ENCODE data around the gene TINAGL1.
"Not testable (repeated sequence)": the region's sequence is repeated elsewhere in the genome, so short reads cannot be mapped to it uniquely, and the experiment has no call there.

TINAGL1 gene

DNA sequence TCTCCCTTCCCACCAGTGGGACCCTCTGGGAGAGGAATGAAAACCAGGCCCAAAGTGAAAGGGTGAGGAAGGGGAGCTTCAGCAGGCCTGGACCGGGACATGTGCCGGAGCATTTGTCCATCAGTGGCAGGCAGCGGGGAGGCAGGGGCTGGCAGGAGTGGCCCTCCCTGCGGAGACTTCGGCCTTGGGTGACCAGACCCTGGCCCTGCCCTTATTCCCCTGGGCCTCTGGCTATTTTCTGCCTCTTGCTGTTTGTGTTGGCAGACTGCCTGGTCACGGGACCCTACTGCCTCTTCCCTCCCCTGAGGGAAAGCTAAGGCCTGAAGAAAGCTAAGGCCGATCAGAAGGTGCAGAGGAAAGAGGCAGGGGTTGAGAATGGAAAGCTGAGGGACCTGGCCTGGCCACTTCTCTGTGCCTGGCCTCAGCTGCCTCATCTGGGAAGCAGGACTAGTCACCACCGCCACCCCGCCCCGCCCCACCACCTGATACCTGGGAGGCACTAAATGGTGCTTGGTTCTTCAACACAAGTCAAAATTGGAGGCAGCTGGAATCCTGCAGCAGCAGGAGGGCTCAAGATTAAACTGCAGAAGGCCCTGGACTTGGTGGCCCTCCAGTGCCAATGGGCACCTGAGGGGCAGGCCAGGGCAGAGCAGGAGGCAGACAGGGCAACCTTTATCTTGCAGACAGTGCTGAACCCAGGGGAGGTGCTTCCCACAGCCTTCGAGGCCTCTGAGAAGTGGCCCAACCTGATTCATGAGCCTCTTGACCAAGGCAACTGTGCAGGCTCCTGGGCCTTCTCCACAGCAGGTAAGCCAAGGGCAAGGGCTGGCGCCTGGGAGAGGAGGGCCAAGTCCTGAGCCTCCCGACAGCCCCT, 7.9 kb downstream of the TINAGL1 start:
- DNase-seq = no peak

DNA sequence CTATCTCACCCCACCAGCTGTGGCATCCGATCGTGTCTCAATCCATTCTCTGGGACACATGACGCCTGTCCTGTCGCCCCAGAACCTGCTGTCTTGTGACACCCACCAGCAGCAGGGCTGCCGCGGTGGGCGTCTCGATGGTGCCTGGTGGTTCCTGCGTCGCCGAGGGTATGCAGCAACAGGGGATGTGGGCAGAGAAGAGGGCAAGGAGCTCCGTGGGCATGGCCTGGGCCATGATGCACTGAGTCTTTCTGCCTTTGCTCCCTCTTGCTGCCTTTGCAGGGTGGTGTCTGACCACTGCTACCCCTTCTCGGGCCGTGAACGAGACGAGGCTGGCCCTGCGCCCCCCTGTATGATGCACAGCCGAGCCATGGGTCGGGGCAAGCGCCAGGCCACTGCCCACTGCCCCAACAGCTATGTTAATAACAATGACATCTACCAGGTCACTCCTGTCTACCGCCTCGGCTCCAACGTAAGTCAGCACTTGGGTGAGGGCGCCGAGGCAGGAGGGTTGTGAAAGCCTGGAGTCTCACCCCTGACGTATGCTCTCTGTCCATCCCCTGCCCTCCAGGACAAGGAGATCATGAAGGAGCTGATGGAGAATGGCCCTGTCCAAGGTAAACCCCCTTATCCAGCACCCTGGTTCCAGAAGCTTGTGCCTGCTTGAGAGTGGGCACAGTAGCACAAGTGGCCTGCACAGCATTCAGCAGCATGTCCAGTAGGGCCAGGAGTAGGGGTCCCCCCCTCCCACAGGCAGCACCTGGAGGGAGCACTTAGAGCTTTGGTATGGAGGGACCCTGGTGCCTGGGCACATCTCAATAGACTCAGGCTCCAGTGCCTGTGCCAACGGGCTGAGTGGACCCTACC, 8.8 kb downstream of the TINAGL1 start:
- DNase-seq = no peak

DNA sequence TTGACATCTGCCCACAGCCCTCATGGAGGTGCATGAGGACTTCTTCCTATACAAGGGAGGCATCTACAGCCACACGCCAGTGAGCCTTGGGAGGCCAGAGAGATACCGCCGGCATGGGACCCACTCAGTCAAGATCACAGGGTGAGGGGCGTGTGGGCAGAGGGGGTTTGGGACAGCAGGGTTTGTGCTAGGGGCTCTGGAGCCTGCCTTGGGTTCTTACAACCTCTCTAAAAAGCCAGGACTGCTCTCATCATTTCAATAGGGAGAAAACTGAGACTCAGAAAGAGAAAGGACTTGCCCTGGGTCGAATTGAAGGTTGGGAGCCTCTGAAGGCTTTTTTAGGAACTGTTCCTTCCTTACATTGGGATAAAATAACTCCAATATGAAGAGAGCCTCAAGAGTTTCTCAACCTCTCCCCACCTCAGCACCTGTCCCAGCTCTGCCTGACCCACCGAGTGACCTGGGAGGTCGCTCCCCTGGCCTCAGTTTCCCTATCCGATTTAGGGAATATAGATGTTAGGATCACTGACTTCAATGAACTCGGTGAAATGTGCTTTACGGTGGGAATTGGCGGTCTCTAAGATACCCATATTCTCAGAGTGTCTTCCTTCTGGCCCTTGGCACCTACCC, 9.5 kb downstream of the TINAGL1 start:
- DNase-seq = no peak

DNA sequence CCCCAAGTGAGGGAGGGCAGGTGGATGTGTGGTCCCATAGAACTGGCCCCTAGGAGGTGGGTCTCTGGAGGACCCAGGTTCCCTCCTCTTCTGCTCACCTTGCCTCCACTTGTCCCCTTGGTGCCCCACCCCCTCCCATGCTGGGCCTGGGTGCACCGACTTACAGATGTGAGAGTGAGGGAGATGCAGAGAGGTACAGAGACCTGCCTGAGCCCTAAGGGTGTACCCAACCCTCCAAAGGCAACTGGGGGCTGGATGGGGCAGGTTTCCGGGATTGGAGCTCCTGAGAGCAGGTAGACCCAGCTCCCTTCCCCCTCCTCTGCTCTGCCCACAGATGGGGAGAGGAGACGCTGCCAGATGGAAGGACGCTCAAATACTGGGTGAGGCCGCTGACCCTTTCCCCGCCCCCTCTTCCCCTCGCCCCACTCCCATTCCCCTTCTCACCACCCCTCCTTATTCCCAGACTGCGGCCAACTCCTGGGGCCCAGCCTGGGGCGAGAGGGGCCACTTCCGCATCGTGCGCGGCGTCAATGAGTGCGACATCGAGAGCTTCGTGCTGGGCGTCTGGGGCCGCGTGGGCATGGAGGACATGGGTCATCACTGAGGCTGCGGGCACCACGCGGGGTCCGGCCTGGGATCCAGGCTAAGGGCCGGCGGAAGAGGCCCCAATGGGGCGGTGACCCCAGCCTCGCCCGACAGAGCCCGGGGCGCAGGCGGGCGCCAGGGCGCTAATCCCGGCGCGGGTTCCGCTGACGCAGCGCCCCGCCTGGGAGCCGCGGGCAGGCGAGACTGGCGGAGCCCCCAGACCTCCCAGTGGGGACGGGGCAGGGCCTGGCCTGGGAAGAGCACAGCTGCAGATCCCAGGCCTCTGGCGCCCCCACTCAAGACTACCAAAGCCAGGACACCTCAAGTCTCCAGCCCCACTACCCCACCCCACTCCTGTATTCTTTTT, 10.3 kb downstream of the TINAGL1 start:
- DNase-seq = no peak

DNA sequence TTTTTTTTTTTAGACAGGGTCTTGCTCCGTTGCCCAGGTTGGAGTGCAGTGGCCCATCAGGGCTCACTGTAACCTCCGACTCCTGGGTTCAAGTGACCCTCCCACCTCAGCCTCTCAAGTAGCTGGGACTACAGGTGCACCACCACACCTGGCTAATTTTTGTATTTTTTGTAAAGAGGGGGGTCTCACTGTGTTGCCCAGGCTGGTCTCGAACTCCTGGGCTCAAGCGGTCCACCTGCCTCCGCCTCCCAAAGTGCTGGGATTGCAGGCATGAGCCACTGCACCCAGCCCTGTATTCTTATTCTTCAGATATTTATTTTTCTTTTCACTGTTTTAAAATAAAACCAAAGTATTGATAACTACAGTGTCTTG, 11.0 kb downstream of the TINAGL1 start:
- not testable (repeated sequence) for DNase-seq

DNA sequence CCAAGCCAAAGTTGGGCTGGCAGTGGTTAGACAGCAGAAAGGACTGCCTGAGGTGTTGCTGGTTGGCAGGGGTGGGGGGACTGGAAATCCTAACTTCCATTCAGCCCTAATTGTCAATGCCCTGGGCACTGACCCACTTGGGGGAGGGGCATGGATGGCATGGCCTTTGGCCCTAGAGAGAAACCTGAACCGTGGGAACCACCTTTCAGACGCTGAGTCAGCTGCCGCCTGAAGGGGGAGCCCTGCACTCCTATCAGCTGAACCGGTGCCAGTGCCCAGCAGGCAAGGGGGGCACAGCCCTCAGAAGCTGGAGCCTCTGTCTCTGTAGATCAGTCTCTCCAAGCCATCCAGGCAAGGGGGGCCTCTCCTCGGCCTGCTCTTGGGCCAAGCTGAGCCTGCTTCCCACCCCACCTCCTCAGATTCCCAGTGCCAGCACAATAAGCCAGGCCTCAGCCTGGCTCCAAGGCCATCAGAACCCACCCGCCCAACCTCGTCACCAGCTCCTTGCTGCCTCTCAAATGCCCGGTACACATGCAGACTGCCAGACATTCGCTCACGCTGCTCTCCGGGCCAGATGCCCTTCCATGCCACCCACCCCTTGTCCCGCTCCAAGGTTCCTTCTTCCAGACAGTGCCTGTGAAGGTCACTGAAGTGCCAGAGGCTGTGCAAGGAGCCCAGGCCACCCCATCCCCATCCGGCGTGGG, 11.6 kb downstream of the TINAGL1 start:
- peak in 1 of 2 experiments; percentile 52 for DNase-seq

DNA sequence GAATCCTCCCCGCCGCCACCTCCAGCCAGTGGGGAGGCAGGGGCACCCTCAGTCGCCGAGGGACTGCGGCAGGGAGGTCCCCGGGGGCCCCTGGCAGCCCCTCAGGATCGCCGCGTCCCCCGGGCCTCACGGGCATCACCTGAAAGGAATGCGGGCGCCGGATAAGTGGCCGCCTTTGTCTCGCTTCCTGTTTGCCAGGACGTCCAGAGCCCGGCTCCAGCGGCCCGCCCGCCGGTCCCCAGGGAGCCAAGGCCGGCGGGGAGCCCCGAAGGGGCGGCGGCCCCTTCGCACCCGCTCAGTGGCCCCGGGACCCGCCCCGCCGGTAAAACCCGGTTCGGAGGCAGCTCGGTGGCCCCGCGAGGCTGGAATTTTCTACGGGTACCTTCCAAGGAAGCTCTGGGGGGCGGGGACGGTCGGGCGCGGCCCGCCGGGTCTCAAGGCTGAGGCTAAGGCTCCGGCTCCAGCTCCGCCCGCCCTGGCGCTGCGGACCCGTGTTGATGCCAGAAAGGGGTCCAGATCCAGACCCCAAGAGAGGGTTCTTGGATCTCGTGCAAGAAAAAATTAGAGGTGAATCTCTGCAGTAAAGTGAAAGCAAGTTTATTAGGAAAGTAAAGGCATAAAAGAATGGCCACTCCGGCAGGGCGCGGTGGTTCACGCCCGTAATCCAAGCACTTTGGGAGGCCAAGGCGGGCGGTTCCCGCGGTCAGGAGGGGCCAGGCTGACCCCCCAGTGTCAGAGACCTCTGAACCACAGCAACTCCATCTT, 12.6 kb downstream of the TINAGL1 start:
- no peak for DNase-seq

DNA sequence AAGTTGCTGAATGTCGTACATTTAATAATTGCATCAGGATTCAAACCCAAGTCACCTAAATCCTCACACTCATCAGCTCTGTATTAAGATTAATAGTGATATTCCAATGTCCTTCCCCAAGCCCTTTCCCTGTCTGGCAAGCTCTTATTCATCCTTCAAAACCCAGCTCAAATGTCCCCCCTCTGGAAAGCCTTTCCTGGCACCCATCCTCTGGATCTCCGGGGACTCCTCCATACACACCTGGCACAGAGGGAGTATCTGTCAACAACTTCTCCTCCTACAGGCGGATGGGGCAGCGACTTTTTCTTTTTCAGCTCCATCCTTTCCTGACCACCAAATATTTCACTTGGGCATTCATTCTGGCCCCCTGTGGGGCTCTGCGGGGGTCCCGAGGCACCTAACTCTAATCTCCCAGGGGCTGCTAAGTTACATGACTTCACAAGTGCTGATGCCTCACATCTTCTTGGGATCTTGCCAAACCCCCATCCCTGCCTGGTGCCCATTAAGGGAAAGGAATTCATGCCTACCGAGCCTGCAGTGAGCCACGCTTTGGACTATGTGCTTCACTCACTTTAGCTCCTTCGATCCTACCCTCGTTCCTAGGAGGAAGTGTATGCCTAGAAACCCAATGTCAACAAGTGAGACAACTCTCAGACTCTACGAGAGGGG, 15.2 kb downstream of the TINAGL1 start:
- no peak for DNase-seq

DNA sequence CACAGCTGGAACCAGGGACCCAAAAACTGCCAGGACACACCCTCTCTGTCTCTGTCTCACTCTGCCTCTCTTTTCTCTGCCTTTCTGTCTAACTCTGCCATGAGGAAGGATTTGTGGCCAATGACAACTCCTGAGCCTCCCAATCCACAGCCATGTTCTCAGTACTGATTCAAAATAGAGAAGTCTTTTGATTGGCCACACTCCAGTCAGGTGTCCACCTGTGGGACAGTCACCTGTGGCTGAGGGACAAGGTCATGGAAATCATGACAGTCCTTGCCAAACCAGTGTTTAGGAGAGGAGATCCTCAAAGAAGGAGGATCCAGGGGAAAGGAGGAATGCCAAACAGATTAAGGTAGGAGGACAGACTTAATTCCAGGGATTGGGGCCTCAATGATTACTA, 15.8 kb downstream of the TINAGL1 start:
- no peak for DNase-seq

DNA sequence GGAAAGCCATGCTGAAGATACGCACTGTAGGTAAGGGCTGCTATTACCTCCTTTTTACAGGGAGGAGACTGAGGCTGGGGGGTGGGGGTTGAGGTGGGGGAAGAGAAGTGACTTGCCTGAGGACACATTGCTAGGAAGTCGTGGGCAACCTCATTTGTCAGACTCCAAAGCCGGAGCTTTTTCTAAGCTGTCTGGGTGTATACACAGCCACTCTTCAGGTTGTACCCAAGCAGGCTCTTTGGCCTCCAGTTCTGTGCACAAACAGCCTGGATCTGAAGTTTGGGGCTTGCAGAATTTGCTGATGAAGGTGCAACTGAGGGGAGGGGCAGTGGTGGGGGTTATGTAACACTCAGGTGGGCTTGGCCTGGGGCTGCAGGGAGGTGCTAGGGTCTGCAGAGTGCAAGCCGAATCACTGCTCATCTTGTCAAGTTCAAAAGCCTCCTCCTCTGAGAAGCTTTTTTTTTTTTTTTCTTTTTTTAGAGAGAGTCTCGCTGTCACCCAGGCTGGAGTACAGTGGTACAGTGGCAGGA, 16.9 kb downstream of the TINAGL1 start:
- DNase-seq = no peak

DNA sequence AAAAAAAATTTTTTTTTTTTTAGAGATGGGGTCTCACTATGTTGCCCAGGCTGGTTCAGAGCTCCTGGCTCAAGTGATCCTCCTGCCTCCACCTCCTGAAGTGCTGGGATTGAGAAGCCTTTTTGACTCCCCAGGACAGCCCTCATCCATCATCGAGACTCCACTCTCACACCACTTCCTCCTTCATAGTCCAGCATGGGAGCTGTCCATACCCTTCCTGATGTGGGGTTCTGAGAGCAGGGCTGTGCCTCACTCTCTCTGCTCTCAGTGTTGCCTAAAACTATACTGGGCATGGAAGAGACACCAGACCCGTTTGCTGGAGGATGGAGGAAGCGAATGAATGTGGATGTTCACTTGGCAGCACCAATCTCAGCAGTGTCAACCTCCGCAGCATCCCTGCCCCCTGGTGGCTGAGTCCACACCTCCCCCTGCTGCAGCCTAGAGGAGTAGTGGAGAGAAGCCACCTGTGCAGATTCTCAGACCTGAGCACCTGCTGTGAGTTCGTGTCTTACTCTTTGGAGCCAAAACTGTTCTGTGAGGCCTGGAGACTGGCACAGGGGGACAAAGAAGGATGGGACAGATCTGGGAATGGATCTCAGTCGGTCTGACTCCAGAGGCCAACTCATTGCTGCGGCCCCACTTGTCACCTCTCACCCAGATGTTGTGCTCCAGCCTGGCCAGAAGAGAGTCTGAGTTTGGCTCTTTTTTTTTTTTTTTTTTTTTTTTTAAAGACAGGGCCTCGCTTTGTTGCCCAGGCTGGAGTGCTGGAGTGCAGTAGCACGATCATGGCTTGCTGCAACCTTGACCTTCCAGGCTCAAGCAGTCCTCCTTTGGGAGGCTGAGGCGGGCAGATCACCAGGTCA, 17.7 kb downstream of the TINAGL1 start:
- peak; percentile 19 to 51 for DNase-seq

DNA sequence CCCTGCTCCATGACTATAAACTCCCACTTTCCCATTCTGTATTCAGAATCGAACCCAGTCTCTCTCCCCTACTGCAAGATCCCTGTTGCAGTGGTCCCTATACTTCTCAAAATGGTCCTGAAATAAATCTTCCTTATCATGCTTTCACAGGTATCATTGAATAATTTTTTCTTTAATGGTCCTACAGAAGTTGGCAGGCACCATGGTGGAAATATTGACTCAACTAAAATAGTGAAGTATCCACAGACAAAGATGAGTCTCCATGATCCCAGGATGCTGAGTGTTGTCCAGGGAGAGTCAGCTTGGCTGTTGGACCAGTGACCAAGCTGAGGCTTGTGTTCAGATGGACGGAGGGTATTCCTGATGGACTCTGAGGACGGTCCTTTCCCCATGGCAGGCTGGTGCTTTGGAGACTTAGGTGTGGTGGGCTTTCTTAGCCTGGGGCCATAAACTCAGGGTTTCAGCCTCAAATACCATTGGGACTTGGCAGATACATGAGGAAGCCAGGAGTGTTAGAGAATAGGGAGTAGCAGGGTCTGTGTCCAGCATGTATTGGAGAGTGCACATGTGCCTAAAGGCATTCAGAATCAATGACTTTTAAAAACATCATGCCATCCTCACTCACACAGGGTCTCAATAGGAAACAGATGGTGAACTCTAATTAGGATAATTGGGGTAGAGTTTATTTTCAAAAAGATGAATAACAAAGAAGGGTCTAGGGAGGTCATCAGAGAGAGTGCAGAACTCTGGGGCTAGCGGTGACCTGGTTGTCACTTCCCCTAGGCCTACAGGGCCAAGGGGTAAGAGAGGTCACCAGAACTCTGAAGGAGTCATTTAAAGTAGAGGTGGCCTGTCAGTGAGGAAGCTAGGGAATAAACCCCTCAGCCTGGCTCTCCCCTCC, 19.8 kb downstream of the TINAGL1 start:
- DNase-seq = peak; percentile 16 to 49

DNA sequence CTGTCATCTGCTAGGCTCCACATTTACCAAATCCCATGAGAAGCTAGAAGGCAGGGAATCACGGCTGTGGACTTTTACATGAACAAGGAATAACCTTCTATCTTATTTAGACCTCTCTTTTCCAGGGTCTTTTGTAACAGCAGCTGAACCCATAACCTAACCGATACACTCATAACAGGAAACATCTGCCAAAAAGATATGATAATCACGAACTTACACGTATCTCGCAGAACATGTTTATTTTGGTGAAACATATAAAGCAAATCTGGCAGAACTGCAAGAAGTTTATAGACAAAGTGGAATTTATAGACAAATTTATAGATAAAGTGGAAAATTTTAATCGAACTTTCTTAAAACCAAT, 20.4 kb downstream of the TINAGL1 start:
- no peak for DNase-seq

DNA sequence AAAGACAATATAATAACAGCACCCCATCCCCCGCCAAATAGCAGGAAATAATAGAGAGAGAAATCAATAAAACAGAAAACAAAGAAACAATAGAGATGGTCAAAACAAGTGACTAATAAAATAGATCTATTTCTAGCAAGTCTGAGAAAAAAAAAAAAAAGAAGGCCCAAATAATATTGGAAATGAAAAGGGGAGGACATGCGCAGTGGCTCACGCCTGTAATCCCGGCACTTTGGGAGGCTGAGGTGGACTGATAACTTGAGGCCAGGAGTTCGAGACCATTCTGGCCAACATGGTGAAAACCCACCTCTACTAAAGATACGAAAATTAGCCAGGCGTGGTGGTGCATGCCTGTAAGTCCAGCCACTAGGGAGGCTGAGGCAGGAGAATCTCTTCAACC, 22.7 kb downstream of the TINAGL1 start:
- DNase-seq = no peak

DNA sequence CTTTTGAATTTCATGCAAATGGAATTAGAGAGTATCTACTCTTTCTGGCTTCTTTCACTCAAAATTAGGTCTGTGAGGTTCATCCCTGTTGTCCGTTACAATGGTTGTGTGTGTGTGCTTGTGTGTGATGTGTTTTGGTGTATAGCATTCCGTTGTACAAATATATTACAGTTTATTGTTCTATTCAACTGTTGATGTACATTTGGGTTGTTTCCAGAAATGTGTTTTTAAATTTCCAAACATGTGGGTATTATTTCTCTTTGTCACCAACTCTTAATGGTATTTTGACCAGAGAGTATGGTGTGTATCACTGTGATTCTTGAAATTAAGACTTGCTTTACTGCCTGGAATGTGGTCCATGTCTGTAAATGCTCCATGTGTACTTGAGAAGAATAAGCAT, 24.3 kb downstream of the TINAGL1 start:
- no peak for DNase-seq

DNA sequence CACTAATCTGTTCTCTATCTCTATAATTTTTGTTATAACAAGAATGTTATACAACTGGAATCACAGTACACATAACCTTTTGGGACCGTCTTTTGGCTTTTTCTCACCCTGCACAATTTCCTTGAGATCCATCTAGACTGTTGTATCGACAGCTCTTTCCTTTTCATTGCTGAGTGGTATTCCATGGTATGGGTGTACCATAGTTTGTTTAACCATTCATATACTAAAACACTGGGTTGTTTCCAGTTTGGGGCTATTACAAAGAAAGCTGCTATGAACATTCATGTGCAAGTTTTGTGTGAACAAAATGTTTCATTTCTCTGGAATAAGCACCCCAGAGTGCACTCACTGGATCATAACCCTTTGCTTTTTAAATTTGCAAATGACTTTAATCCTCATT, 25.8 kb downstream of the TINAGL1 start:
- DNase-seq = no peak

DNA sequence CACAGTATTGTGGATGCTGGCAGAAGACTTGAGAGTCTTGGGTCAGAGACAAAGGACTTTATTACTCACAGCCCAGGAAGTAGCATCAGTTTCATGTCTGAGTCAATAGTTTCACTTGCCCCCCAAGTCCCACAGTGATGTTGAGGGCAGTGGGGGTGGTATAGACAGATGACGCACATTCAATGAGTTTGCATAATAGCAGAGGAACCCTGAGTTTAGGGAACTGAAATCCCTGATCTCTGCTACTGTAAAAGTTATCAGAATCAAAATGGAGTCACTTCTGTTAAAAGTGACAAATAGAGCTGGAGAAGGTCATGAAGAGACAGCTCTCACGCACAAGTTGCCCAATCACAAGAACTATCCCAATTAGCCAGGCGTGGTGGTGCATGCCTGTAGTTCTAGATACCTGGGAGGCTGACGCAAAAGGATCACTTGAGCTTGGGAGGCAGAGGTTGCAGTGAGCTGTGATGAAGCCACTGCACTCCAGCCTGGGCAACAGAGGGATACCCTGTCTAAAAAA, 29.7 kb downstream of the TINAGL1 start:
- no peak for DNase-seq

DNA sequence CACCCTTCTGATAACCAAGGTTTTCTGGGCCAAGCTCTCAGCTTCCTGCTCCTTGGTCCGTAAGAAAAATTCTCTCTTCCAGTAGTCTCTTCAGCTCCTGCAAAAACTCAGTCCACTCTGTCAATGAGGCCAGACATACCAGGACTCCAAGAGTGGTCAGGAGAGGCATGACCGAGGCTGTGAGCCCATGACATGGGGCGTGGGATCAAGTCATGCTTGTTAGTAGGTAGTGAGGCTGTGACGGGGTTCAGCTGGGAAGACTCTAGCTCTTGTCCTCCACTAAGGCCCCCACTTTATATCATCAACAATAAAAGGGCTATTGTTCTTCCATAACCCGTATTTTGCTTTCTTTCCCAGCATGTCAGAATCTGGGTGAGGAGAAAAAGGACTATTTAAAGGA, 31.0 kb downstream of the TINAGL1 start:
- no peak for DNase-seq

Measured in NCI-H524 (cell line).